IMR-90 (cell line): ENCODE results near the gene TXNDC11. TPM values are rescaled to one million over a fixed set of nuclear protein-coding genes. Genes with fewer than 3 reads are reported as not detected.
A peak's percentile ranks its signal among the peaks of the same experiment; 100 is the strongest.

Source experiments
- ATAC-seq: fragments of 200-7000 bp; cut with Tn5 transposase; 2 replicates; pipeline ENCODE4 v1.9.1; 2020; ENCODE audit warnings: low read depth, mild to moderate bottlenecking, moderate library complexity
- BruUV-seq: library from RNA; stranded (reverse); fragments of 400-500 nt; replicated peaks from 2 replicates; lab custom pipeline; 2021; lab: Mats Ljungman, UMichigan
- CTCF ChIA-PET: fragments of 300-600 bp; formaldehyde crosslinking; extraction: SDS; loops from one replicate; lab custom pipeline; 2021; ENCODE audit warnings: antibody characterized with exemption; lab: Yijun Ruan, JAX
- POLR2A ChIA-PET: fragments of 300-600 bp; sonication (Branson Sonifier 250); formaldehyde crosslinking; loops from one replicate; lab custom pipeline; 2022; ENCODE audit warnings: antibody characterized with exemption; ENCODE audit not compliant: unreplicated experiment; lab: Charles Lee
- DNase-seq: peaks from one replicate; pipeline ENCODE4 v3.0.0; 2013
- H2AFZ ChIP-seq: replicated peaks from 2 replicates; pipeline ENCODE3; 2013; ENCODE audit warnings: low read length, mild to moderate bottlenecking; ENCODE audit not compliant: poor library complexity
- H2AK5ac ChIP-seq: 2 replicates; pipeline ENCODE4 v1.6.1; 2013; ENCODE audit warnings: low read depth, low read length, inconsistent platforms
- H2AK9ac ChIP-seq: replicated peaks from 2 replicates; pipeline ENCODE3; 2013; ENCODE audit warnings: mild to moderate bottlenecking, low read depth, low read length, moderate library complexity; ENCODE audit not compliant: poor library complexity
- H2BK120ac ChIP-seq: 2 replicates; pipeline ENCODE4 v1.6.1; 2013; ENCODE audit warnings: low read depth, low read length, inconsistent platforms
- H2BK15ac ChIP-seq: 3 replicates; pipeline ENCODE4 v1.6.1; 2013; ENCODE audit warnings: low read depth, low read length, inconsistent platforms
- H2BK20ac ChIP-seq: 2 replicates; pipeline ENCODE4 v1.6.1; 2013; ENCODE audit warnings: low read depth, mild to moderate bottlenecking, inconsistent platforms, low read length, moderate library complexity
- H2BK5ac ChIP-seq: 2 replicates; pipeline ENCODE4 v1.6.1; 2013; ENCODE audit warnings: mild to moderate bottlenecking, low read depth, low read length, inconsistent platforms; ENCODE audit not compliant: poor library complexity, severe bottlenecking
- H3K14ac ChIP-seq: replicated peaks from 2 replicates; pipeline ENCODE4 v1.6.1; 2013; ENCODE audit warnings: low read depth, low read length, inconsistent platforms
- H3K18ac ChIP-seq: 2 replicates; pipeline ENCODE4 v1.6.1; 2013; ENCODE audit warnings: low read depth, low read length, control low read depth
- H3K23ac ChIP-seq: 2 replicates; pipeline ENCODE4 v1.6.1; 2013; ENCODE audit warnings: low read depth, low read length, inconsistent platforms
- H3K27ac ChIP-seq: 2 replicates; pipeline ENCODE4 v1.5.1; 2013; ENCODE audit warnings: mild to moderate bottlenecking, control low read depth, low read length; ENCODE audit not compliant: insufficient read depth
- H3K27me3 ChIP-seq: 2 replicates; pipeline ENCODE4 v1.6.1; 2013; ENCODE audit warnings: low read length; ENCODE audit not compliant: control insufficient read depth, insufficient read depth
- H3K36me3 ChIP-seq: 2 replicates; pipeline ENCODE4 v1.6.1; 2013; ENCODE audit warnings: low read length, mixed read lengths; ENCODE audit not compliant: control insufficient read depth, insufficient read depth
- H3K4ac ChIP-seq: 2 replicates; pipeline ENCODE4 v1.6.1; 2013; ENCODE audit warnings: low read depth, low read length, inconsistent platforms
- H3K4me1 ChIP-seq: 2 replicates; pipeline ENCODE4 v1.6.1; 2013; ENCODE audit warnings: low read length, mixed read lengths; ENCODE audit not compliant: control insufficient read depth, insufficient read depth
- H3K4me2 ChIP-seq: 2 replicates; pipeline ENCODE4 v1.6.1; 2013; ENCODE audit warnings: low read depth, mild to moderate bottlenecking, control low read depth, low read length, moderate library complexity
- H3K4me3 ChIP-seq: 2 replicates; pipeline ENCODE4 v1.5.1; 2013; ENCODE audit warnings: low read depth, mild to moderate bottlenecking, control low read depth, low read length, moderate library complexity; ENCODE audit not compliant: insufficient read depth
- H3K56ac ChIP-seq: 2 replicates; pipeline ENCODE4 v1.6.1; 2013; ENCODE audit warnings: low read length, inconsistent platforms; ENCODE audit not compliant: insufficient read depth; ENCODE audit errors: extremely low read depth
- H3K79me1 ChIP-seq, 2 experiments: 2 replicates each; pipeline ENCODE4 v1.6.1; 2013; ENCODE audit warnings: low read length in 2 of 2, inconsistent platforms in 1 of 2, low read depth in 1 of 2
- H3K9ac ChIP-seq: 2 replicates; pipeline ENCODE4 v1.6.1; 2013; ENCODE audit warnings: low read depth, low read length, control low read depth
- H3K9me1 ChIP-seq: 2 replicates; pipeline ENCODE4 v1.6.1; 2013; ENCODE audit warnings: low read length, inconsistent platforms; ENCODE audit not compliant: insufficient read depth
- H3K9me3 ChIP-seq: 2 replicates; pipeline ENCODE4 v1.6.1; 2013; ENCODE audit warnings: low read length; ENCODE audit not compliant: control insufficient read depth, insufficient read depth
- H4K20me1 ChIP-seq: 2 replicates; pipeline ENCODE4 v1.6.1; 2013; ENCODE audit warnings: low read length, inconsistent platforms; ENCODE audit not compliant: insufficient read depth
- H4K5ac ChIP-seq: 2 replicates; pipeline ENCODE4 v1.6.1; 2013; ENCODE audit warnings: mild to moderate bottlenecking, low read depth, low read length, control low read depth
- H4K8ac ChIP-seq, 2 experiments: 2 replicates each; pipeline ENCODE4 v1.6.1; 2013; ENCODE audit warnings: low read depth in 2 of 2, low read length in 2 of 2, control low read depth in 1 of 2, inconsistent platforms in 1 of 2
- H4K91ac ChIP-seq: 2 replicates; pipeline ENCODE4 v1.6.1; 2013; ENCODE audit warnings: low read depth, low read length, inconsistent platforms; ENCODE audit not compliant: insufficient read depth
- BHLHE40 ChIP-seq: fragments of 150-350 bp; IDR thresholded peaks from 2 replicates; pipeline ENCODE4 v1.6.1; 2016; ENCODE audit warnings: mild to moderate bottlenecking, low read depth, low read length
- CEBPB ChIP-seq: IDR thresholded peaks from 2 replicates; pipeline ENCODE4 v1.6.1; 2012; ENCODE audit warnings: low read depth, low read length, improper control_type of control experiment
- CHD1 ChIP-seq: IDR thresholded peaks from 2 replicates; pipeline ENCODE4 v1.6.1; 2012; ENCODE audit warnings: low read depth, low read length, improper control_type of control experiment
- FOS ChIP-seq: fragments of 150-350 bp; IDR thresholded peaks from 2 replicates; pipeline ENCODE4 v1.6.1; 2016; ENCODE audit warnings: low read depth, low read length
- MAFK ChIP-seq: IDR thresholded peaks from 2 replicates; pipeline ENCODE4 v1.6.1; 2012; ENCODE audit warnings: low read depth, low read length, improper control_type of control experiment
- MXI1 ChIP-seq: IDR thresholded peaks from 2 replicates; pipeline ENCODE4 v1.6.1; 2012; ENCODE audit warnings: low read depth, mild to moderate bottlenecking, low read length, moderate library complexity, borderline replicate concordance
- NFE2L2 ChIP-seq: fragments of 150-350 bp; IDR thresholded peaks from 2 replicates; pipeline ENCODE4 v1.6.1; 2016; ENCODE audit warnings: low read depth, mild to moderate bottlenecking, low read length
- POLR2A ChIP-seq: IDR thresholded peaks from 2 replicates; pipeline ENCODE4 v1.6.1; 2012; ENCODE audit warnings: mild to moderate bottlenecking, low read depth, low read length
- RAD21 ChIP-seq: IDR thresholded peaks from 2 replicates; pipeline ENCODE4 v1.6.1; 2012; ENCODE audit warnings: low read length, improper control_type of control experiment
- RCOR1 ChIP-seq: IDR thresholded peaks from 2 replicates; pipeline ENCODE4 v1.6.1; 2012; ENCODE audit warnings: mild to moderate bottlenecking, low read length, improper control_type of control experiment; ENCODE audit not compliant: insufficient replicate concordance
- RFX5 ChIP-seq: IDR thresholded peaks from 2 replicates; pipeline ENCODE4 v1.8.0; 2012; ENCODE audit warnings: low read depth, mild to moderate bottlenecking, low read length, moderate library complexity
- SMC3 ChIP-seq: fragments of 150-350 bp; IDR thresholded peaks from 2 replicates; pipeline ENCODE4 v1.6.1; 2016; ENCODE audit warnings: low read depth, mild to moderate bottlenecking, antibody characterized with exemption, low read length, moderate library complexity
- WGBS, 2 experiments: methylation state at CpG; one replicate each; pipeline versions ENCODE4 v1.1.5 to v1.1.7; 2013; ENCODE audit warnings: missing lambda C conversion rate in 2 of 2; ENCODE audit not compliant: insufficient read length in 1 of 2; ENCODE audit errors: extremely low coverage in 2 of 2; 5-methylcytosine and 5-hydroxymethylcytosine counted together
- dilution Hi-C: fragments of 300-500 bp; cut with HindIII; formaldehyde crosslinking; loops from one replicate; pipeline ENCODE4 v1.14.3; 2018; ENCODE audit warnings: low sequenced_read_pairs; ENCODE audit not compliant: unreplicated experiment
- in situ Hi-C: fragments of 300-500 bp; cut with MboI; formaldehyde crosslinking; loops from 3 replicates; pipeline ENCODE4 v1.14.3; 2019; ENCODE audit warnings: low sequenced_read_pairs, inconsistent platforms, mixed read lengths
- intact Hi-C: fragments of 100-400 bp; cut with micrococcal nuclease; formaldehyde crosslinking; loops from 2 replicates; pipeline ENCODE4 v1.10.0; 2022
- polyA plus RNA-seq, 3 experiments: library from polyadenylated mRNA; depleted of rRNA; stranded (reverse); fragments of >200 nt; gene quantifications; 2 replicates each; pipeline ENCODE4 v1.2.3, GENCODE V29; 2012; ENCODE audit warnings: low replicate concordance in 1 of 3
- total RNA-seq: library from RNA; depleted of rRNA; stranded (reverse); fragments of >200 nt; gene quantifications from 2 replicates; pipeline ENCODE4 v1.2.3, GENCODE V29; 2012
- TF ChIP-seq, protein P1 (sequence below): fragments of 150-350 bp; IDR thresholded peaks from 2 replicates; pipeline ENCODE4 v1.6.1; 2017; ENCODE audit warnings: mild to moderate bottlenecking, antibody characterized with exemption, low read length, low read depth
- TF ChIP-seq, protein P2 (sequence below): fragments of 150-350 bp; IDR thresholded peaks from 2 replicates; pipeline ENCODE4 v1.6.1; 2016; ENCODE audit warnings: low read depth, mild to moderate bottlenecking, low read length, moderate library complexity, borderline replicate concordance
- TF ChIP-seq, protein P3 (sequence below): conservative IDR thresholded peaks from 2 replicates; pipeline ENCODE4 v1.5.1; 2012; ENCODE audit warnings: mild to moderate bottlenecking, low read depth, low read length, improper control_type of control experiment

TXNDC11 gene
- total and polyA plus RNA-seq, 2 of the 4 experiments (the other 2 are of a cell fraction) = 25.3 to 42.9 TPM

DNA sequence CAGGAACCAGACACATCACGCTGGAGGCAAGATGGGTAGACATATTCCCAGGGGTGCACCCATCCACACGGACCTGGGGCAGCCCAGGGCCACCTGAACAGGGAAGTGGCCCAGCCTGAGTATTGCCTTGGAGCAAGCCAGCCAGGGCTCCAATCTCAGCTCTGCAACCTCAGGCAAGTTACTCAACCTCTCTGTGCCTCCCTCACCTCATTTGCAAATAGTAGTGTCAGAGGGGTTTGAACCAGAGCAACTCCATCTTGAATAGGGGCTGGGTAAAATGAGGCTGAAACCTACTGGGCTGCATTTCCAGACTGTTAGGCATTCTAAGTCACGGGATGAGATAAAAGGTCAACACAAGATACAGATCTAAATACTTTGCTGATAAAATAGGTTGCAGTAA, 109.5 kb downstream of the TXNDC11 start:
- Histone ChIP-seq H3K9me1 (peaks cover 12% of the 10 kb centered on the region), H3K4me2 (peak overlapping the region; percentile 67), H3K79me1 (no peaks in the 10 kb centered on the region; a peak in 1 of 4 replicates), H3K18ac (peak overlapping the region; percentile 99), H3K27me3 (no peaks in the 10 kb centered on the region), H3K4me3 (no peak overlapping the region), H4K8ac (peak overlapping the region; percentile 88 to 99), H3K4ac (peak overlapping the region; percentile 99), H3K23ac (peak overlapping the region; percentile 92), H2BK5ac (peak overlapping the region; percentile 94), H3K27ac (peak overlapping the region; percentile 98), H3K9ac (peak overlapping the region; percentile 88), H3K56ac (peak overlapping the region; percentile 82), H3K4me1 (peaks cover 34% of the 10 kb centered on the region), H3K9me3 (no peaks in the 10 kb centered on the region), H4K5ac (peak overlapping the region; percentile 100), H2AK9ac (peak overlapping the region; percentile 98), H4K20me1 (no peaks in the 10 kb centered on the region), H2BK15ac (peak overlapping the region; percentile 99), H2AK5ac (peak overlapping the region; percentile 99), H2BK20ac (peak overlapping the region; percentile 98), H2BK120ac (peak overlapping the region; percentile 100), H3K14ac (peak overlapping the region; percentile 98), H3K36me3 (no peaks in the 10 kb centered on the region), H4K91ac (peak overlapping the region; percentile 100), H2AFZ (peak overlapping the region; percentile 93)
- in situ Hi-C loops (no loop called here), dilution Hi-C loops (no loop called here), intact Hi-C loops (no loop called here)
- WGBS, 2 experiments = 70% methylated on average over 2 of the region's 3 CpGs; no CpG with 5 or more reads in 1 of the 2 experiments
- ChIA-PET POLR2A (no interaction called here), CTCF (no interaction called here)
- DNase-seq (no peak), ATAC-seq (no peak)
- BruUV-seq = no TSS peak
- TF ChIP-seq SMC3 (no peak), BHLHE40 (no peak), NFE2L2 (no peak), CEBPB (no peak), FOS (no peak), RCOR1 (no peak), RAD21 (no peak), CHD1 (no peak), POLR2A (no peak), MXI1 (no peak), RFX5 (no peak), MAFK (no peak)
- TF ChIP-seq, protein P1, sequence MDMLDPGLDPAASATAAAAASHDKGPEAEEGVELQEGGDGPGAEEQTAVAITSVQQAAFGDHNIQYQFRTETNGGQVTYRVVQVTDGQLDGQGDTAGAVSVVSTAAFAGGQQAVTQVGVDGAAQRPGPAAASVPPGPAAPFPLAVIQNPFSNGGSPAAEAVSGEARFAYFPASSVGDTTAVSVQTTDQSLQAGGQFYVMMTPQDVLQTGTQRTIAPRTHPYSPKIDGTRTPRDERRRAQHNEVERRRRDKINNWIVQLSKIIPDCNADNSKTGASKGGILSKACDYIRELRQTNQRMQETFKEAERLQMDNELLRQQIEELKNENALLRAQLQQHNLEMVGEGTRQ = no peak
- TF ChIP-seq, protein P2, sequence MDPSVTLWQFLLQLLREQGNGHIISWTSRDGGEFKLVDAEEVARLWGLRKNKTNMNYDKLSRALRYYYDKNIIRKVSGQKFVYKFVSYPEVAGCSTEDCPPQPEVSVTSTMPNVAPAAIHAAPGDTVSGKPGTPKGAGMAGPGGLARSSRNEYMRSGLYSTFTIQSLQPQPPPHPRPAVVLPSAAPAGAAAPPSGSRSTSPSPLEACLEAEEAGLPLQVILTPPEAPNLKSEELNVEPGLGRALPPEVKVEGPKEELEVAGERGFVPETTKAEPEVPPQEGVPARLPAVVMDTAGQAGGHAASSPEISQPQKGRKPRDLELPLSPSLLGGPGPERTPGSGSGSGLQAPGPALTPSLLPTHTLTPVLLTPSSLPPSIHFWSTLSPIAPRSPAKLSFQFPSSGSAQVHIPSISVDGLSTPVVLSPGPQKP = no peak
- TF ChIP-seq, protein P3, sequence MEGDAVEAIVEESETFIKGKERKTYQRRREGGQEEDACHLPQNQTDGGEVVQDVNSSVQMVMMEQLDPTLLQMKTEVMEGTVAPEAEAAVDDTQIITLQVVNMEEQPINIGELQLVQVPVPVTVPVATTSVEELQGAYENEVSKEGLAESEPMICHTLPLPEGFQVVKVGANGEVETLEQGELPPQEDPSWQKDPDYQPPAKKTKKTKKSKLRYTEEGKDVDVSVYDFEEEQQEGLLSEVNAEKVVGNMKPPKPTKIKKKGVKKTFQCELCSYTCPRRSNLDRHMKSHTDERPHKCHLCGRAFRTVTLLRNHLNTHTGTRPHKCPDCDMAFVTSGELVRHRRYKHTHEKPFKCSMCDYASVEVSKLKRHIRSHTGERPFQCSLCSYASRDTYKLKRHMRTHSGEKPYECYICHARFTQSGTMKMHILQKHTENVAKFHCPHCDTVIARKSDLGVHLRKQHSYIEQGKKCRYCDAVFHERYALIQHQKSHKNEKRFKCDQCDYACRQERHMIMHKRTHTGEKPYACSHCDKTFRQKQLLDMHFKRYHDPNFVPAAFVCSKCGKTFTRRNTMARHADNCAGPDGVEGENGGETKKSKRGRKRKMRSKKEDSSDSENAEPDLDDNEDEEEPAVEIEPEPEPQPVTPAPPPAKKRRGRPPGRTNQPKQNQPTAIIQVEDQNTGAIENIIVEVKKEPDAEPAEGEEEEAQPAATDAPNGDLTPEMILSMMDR = no peak
